ENCODE results near the gene TRMT5. TPM values are rescaled to one million over a fixed set of nuclear protein-coding genes. Genes with fewer than 3 reads are reported as not detected.
A peak's percentile ranks its signal among the peaks of the same experiment; 100 is the strongest.

TRMT5 gene, protein sequence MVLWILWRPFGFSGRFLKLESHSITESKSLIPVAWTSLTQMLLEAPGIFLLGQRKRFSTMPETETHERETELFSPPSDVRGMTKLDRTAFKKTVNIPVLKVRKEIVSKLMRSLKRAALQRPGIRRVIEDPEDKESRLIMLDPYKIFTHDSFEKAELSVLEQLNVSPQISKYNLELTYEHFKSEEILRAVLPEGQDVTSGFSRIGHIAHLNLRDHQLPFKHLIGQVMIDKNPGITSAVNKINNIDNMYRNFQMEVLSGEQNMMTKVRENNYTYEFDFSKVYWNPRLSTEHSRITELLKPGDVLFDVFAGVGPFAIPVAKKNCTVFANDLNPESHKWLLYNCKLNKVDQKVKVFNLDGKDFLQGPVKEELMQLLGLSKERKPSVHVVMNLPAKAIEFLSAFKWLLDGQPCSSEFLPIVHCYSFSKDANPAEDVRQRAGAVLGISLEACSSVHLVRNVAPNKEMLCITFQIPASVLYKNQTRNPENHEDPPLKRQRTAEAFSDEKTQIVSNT
- 10 to 100 TPM in 3 of 7 donors, 1 to 10 TPM in 4; 5.2 to 11.4 (median 8.6) TPM for total RNA-seq
- polyA plus RNA-seq: 1 to 10 TPM; 3.3 to 5.1 (median 3.5) TPM
- long read RNA-seq, donor 1, full-length matches to known transcripts: 3 of 9 reads
- long read RNA-seq, donor 1, partial matches to known transcripts: 6 of 9 reads
- long read RNA-seq, donor 1, other reads (novel, unspliced or antisense): 0 of 9 reads
- long read RNA-seq, donor 2, full-length matches to known transcripts: 3 of 3 reads
- long read RNA-seq, donor 2, partial matches to known transcripts: 0 of 3 reads
- long read RNA-seq, donor 2, other reads (novel, unspliced or antisense): 0 of 3 reads

DNA sequence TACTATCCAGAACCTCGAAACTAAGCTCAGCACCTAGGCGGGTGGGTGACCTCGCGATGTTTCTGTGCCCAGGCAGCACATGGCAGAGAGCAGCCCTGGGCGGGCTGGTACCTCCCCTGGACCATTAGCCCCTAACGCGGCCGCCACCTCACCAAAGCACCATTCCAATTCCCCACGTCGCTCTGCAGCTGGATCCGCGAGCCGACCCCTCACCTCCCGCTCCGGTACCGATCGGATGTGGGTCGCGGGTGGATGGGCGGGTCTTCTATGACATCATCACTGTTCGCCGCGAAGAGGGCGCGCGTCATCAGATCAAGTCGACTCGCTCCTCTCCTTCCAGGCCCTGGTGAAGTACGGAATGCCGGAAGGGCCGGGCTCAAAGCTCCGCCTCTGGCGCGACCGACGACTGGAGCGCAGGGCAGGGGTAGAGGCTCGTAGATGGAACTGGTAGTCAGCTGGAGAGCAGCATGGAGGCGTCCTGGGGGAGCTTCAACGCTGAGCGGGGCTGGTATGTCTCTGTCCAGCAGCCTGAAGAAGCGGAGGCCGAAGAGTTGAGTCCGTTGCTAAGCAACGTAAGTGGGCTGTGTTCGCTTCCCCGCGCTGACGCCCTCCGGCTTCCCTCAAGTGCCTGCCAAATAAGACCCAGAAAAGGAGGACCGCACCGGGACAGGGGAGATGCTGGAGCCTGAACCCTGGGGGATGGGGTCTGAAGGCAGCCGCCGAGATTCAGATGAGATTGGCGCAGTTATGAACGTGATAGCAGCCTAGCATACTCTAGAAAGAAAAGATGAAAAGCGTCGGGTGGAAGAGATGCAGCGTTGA lies at the start of gene TRMT5, which contains the start of gene SLC38A6:
TSS of gene TRMT5 (minus strand) at position 269 of the 822 bp plus-strand sequence. CDS start at position 163, 106 bp downstream.
TSS of gene SLC38A6 (plus strand) at position 435 of the 822 bp plus-strand sequence. CDS start at position 468, 33 bp downstream.
- TF ChIP-seq POLR2AphosphoS5 (IDR thresholded peaks at IDR 0.05): peak; percentile 89 to 92 (median 91)
- TF ChIP-seq, protein P1, sequence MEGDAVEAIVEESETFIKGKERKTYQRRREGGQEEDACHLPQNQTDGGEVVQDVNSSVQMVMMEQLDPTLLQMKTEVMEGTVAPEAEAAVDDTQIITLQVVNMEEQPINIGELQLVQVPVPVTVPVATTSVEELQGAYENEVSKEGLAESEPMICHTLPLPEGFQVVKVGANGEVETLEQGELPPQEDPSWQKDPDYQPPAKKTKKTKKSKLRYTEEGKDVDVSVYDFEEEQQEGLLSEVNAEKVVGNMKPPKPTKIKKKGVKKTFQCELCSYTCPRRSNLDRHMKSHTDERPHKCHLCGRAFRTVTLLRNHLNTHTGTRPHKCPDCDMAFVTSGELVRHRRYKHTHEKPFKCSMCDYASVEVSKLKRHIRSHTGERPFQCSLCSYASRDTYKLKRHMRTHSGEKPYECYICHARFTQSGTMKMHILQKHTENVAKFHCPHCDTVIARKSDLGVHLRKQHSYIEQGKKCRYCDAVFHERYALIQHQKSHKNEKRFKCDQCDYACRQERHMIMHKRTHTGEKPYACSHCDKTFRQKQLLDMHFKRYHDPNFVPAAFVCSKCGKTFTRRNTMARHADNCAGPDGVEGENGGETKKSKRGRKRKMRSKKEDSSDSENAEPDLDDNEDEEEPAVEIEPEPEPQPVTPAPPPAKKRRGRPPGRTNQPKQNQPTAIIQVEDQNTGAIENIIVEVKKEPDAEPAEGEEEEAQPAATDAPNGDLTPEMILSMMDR (IDR thresholded peaks at IDR 0.05 in 8 of 11, conservative IDR thresholded peaks at IDR 0.05 in 3 of 11): no peak
- peaks cover 15 to 80% (median 44%) of the 10 kb centered on the region in 6 donors for H3K4me1 ChIP-seq
- intact Hi-C loops (cut with DNase I; ENCODE audit: low total_unique reads): no loop called here
- H3K27ac ChIP-seq: peak within 1 kb of the TSS; percentile 76 to 91 (median 88)
- H3K27me3 ChIP-seq (replicated peaks in 1 of 7): no peaks in the 10 kb centered on the region
- 0 to 2% (median 1%) methylated on average over 23 to 59 of the region's 59 CpGs for WGBS, 5 donors
- no peaks in the 10 kb centered on the region for H3K9me3 ChIP-seq
- peaks cover 0 to 22% (median 5%) of the 10 kb centered on the region in 6 donors for H3K36me3 ChIP-seq
- DNase-seq: peak; percentile 95
- H3K4me3 ChIP-seq: peak within 1 kb of the TSS; percentile 65 to 94 (median 83)

DNA sequence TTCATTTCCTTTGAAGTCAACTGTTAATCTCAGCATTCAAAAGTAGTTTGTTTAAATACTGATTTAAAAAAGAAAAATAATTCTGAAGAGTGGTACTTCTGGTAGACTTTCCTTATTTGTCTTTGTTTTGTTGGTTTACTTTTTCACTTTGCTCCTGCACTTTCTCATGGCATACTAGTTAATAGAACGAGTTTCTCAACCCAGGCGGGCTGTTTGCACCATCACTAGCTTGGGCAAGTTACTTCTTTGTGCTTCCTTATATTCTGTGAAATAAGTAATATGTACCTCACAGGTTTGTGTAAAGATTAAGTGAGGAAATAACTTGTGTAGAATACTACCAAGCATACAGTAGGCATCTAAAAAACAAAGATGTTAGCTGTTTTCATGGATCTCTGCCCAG lies 45.6 kb upstream of the TRMT5 start:
- 52 to 93% (median 71%) methylated on average over 2 of the region's 2 CpGs for WGBS, 5 donors
- no peak for DNase-seq
- Histone ChIP-seq H3K36me3 (no peaks in the 10 kb centered on the region), H3K4me3 (no peak overlapping the region), H3K27ac (no peak overlapping the region), H3K27me3 (replicated peaks in 1 of 7) (no peaks in the 10 kb centered on the region), H3K4me1 (no peaks in the 10 kb centered on the region), H3K9me3 (no peaks in the 10 kb centered on the region)
- TF ChIP-seq POLR2AphosphoS5 (IDR thresholded peaks at IDR 0.05): no peak
- no peak for TF ChIP-seq POLR2A (IDR thresholded peaks at IDR 0.05)
- TF ChIP-seq, protein P1 (IDR thresholded peaks at IDR 0.05 in 8 of 11, conservative IDR thresholded peaks at IDR 0.05 in 3 of 11): no peak
- intact Hi-C loops (cut with DNase I; ENCODE audit: low total_unique reads): loop anchor here (10.0 kb wide), 1 partner anchor 228 kb away; no protein-coding TSS in a partner anchor

DNA sequence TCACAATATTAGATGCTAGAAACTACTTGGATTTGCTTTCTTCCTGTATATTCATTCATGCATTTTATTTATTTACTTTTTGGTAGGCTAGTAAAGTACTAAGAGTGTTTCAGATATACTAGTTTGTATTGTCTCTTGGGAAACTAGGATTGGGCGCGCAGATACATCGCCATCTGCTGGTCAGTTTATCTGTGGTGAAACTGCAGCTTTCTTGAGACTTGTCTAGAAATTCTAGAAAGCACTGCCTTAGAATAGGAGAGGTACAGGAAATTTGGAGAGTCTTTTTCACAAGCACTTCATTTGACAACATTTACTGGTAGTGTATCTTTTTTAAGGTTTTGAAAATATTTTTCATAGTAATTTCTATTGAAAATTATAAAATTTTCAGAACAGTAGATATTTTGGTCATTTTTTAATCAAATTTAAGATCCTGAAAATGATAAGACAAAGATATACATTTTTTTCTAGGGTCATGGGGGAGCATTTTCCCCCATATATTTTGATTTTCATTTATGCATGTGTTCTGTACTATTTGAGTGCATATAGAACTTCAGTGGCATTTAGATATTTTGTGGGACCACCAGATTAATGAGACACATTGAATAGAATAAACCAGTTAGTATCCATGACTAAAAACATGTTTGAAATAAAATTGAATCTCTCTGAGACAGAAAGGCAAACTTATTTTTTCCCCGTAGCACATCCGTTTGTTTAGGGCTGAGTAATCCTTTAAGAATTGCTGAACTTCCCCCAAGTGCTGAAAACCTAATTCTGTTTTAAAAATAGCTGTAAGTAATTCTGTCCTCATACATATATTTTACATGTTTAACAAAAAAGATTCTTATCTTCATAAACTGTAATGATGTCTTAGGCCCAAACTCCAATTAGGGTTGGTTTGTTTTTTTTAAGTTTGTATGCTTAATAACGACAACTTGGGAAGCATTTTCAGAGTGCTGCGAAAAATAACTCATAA lies 44.7 kb upstream of the TRMT5 start:
- Histone ChIP-seq H3K36me3 (no peaks in the 10 kb centered on the region), H3K27ac (no peak overlapping the region), H3K9me3 (no peaks in the 10 kb centered on the region), H3K27me3 (replicated peaks in 1 of 7) (no peaks in the 10 kb centered on the region), H3K4me3 (no peak overlapping the region), H3K4me1 (no peaks in the 10 kb centered on the region)
- peak; percentile 70 for DNase-seq
- WGBS, 5 donors: 57 to 65% (median 60%) methylated on average over 7 of the region's 7 CpGs
- TF ChIP-seq, protein P1 (IDR thresholded peaks at IDR 0.05 in 8 of 11, conservative IDR thresholded peaks at IDR 0.05 in 3 of 11): peak in 10 of 11 experiments; percentile 43 to 87 (median 76)
- TF ChIP-seq POLR2A (IDR thresholded peaks at IDR 0.05) (no peak), POLR2AphosphoS5 (IDR thresholded peaks at IDR 0.05) (no peak)
- intact Hi-C loops (cut with DNase I; ENCODE audit: low total_unique reads): loop anchor here (2.0 to 10.0 kb wide), 2 partner anchors 229 to 401 kb away; no protein-coding TSS in a partner anchor
